22Rv1 (cell line): Measurements from ENCODE around the gene WDR86.

Source experiments
- H3K27ac ChIP-seq: fragments of 450-650 bp; 2 replicates; pipeline ENCODE4 v1.5.1; 2017
- CTCF ChIP-seq: fragments of 450-650 bp; IDR thresholded peaks from 2 replicates; pipeline ENCODE4 v1.5.1; 2017; ENCODE audit warnings: mild to moderate bottlenecking
- ZFX ChIP-seq: fragments of 450-650 bp; IDR thresholded peaks from 2 replicates; pipeline ENCODE4 v1.6.1; 2017; ENCODE audit warnings: antibody characterized with exemption, borderline replicate concordance

The WDR86 gene

DNA sequence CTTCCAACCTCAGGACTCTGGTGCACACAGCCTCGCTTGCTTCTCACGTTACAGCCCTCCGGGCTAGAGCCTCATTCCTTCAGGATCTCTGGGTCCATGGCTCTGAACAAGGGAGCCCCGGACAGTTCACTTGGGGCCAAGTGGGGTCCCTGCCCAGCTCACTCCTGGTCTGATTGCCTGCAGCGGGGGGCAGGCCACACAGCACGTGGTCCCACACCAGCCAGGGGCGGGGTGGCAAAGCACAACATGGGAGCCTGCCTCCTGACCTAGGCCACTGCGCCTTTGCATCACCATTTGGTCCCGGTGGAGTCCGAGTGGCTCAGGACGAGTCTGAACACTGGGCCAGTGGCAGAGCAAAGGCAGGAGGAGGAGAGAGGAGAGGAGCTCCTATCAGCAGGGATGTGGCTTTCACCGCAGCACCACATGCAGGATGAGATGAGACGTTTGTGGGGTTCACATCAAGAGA, 43.5 kb upstream of the WDR86 start:
- no peak overlapping the region for H3K27ac ChIP-seq
- TF ChIP-seq CTCF (no peak), ZFX (no peak)

- H3K27ac ChIP-seq, result no peak overlapping the region
These were observed 43.0 kb upstream of the WDR86 start for GRCh38 chr7:151452680-151453325.

GRCh38 chr7:151451626-151452571, 42.1 kb upstream of the WDR86 start:
- H3K27ac ChIP-seq, result no peak overlapping the region
- TF ChIP-seq ZFX, result no peak
- TF ChIP-seq CTCF, result no peak

More at GRCh38 chr7:151452680-151453325, 43.0 kb upstream of the WDR86 start:
- TF ChIP-seq ZFX (no peak), CTCF (no peak)

DNA sequence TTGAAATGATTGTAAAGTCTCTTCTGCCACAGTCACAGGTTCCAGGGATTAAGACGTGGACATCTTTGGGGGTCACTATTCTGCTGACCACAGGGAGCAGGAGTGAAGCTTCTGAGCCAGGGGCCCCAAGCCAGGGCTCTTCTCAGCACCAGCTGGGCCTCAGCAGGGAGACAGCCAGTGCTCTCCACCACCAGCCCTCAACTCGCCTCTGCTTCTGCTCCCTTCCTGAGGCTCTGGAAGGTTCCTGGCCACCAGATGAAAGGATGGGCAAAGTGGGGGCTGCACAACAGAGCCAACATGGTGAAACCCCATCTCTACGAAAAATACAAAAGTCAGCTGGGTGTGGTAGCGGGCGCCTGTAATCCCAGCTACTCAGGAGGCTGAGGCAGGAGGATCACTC, 41.3 kb upstream of the WDR86 start:
- no peak overlapping the region for H3K27ac ChIP-seq

DNA sequence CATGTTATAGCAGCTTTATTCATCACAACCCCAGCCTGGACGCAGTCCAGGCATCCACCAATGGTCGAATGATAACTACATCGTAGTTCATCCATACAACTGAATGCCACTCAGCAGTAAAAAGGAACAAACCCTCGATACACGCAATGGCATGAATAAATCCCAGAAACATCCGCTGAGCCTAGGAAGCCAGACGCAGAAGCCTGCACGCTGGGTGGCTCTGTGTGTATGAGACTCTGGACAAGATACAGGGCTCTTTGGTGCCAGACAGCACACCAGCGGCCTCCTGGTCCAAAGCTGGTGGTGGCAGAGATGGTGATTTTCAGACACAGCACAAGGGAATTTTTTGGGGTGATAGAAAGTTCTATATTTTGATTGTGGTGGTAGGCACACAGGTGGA, 40.2 kb upstream of the WDR86 start:
- H3K27ac ChIP-seq, result no peak overlapping the region

More for the DNA sequence above, 41.3 kb upstream of the WDR86 start:
- TF ChIP-seq ZFX, result no peak
- no peak for TF ChIP-seq CTCF

More for the DNA sequence above, 40.2 kb upstream of the WDR86 start:
- TF ChIP-seq ZFX (no peak), CTCF (no peak)
